Vagina (tissue), 2 donors: ENCODE data around the gene NYAP2. TPM values are rescaled to one million over a fixed set of nuclear protein-coding genes. Genes with fewer than 3 reads are reported as not detected.

ENCODE experiments used
- DNase-seq, 2 donors: peaks; one replicate each; pipeline ENCODE4 v3.0.0-alpha.2; 2017; ENCODE audit errors: extremely low spot score in 2 of 2
- H3K27ac ChIP-seq: fragments of 200-600 bp; sonication (generic); one replicate; pipeline ENCODE4 v1.5.1; 2019
- H3K27me3 ChIP-seq: fragments of 200-600 bp; sonication (generic); one replicate; pipeline ENCODE4 v1.5.1; 2019
- H3K36me3 ChIP-seq, 2 donors: fragments of 200-600 bp; sonication (generic); one replicate each; pipeline ENCODE4 v1.5.1; 2017 to 2019
- H3K4me1 ChIP-seq: fragments of 200-600 bp; sonication (generic); one replicate; pipeline ENCODE4 v1.5.1; 2019
- H3K4me3 ChIP-seq, 2 donors: fragments of 200-600 bp; sonication (generic); 1 replicate in 1 of 2; 2 replicates in 1 of 2; pipeline ENCODE4 v1.5.1; 2016 to 2019
- H3K9me3 ChIP-seq: fragments of 200-600 bp; sonication (generic); one replicate; pipeline ENCODE4 v1.5.1; 2019
- POLR2A ChIP-seq, 2 donors: fragments of 450-650 bp; IDR thresholded peaks; one replicate each; pipeline ENCODE4 v1.6.1; 2017; ENCODE audit warnings: antibody characterized with exemption in 2 of 2, mild to moderate bottlenecking in 2 of 2, moderate library complexity in 2 of 2
- POLR2AphosphoS5 ChIP-seq, 2 donors: sonication (generic); formaldehyde crosslinking; IDR thresholded peaks; one replicate each; pipeline ENCODE4 v1.9.0; 2017; ENCODE audit warnings: antibody characterized with exemption in 2 of 2, mild to moderate bottlenecking in 2 of 2, low read depth in 1 of 2; ENCODE audit not compliant: insufficient read depth in 1 of 2
- intact Hi-C: fragments of 100-400 bp; cut with DNase I; formaldehyde crosslinking; loops from one replicate; pipeline ENCODE4 v1.15.1; 2023
- total RNA-seq: library from RNA; depleted of rRNA; stranded (reverse); fragments of >200 nt; gene quantifications from one replicate; pipeline ENCODE4 v1.2.3, GENCODE V29; 2016
- TF ChIP-seq, protein P1 (sequence below), 3 experiments: fragments of 450-650 bp in 2 of 3; fragments of 200-600 bp in 1 of 3; sonication (generic) in 1 of 3; IDR thresholded peaks; one replicate each; pipeline ENCODE4 v1.5.1; 2017 to 2019; ENCODE audit warnings: antibody characterized with exemption in 3 of 3, mild to moderate bottlenecking in 2 of 3, moderate library complexity in 2 of 3

NYAP2 gene
- total RNA-seq, 1 donor from 2014 or later: 0.25 TPM

DNA sequence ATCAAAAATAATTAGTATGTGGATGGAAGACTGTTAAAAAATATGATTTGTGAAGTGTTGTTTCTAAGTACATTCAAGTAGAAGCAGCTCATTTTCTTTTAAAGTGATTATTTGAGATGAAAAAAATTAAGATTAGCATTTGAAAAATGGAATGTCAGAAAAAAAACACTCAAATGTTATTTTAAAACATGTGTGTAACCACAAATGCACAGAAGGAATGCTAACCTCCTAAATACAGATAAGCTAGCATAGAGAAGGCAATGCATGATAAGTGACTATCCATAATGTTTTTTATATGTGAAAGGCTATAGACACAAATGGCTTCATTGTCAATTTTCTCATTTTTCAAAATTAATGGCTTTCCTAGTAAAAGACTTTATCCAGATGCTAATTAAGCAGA, 198.9 kb downstream of the NYAP2 start:
- Histone ChIP-seq H3K36me3 (no peaks in the 10 kb centered on the region), H3K4me3 (no peak overlapping the region), H3K4me1 (no peaks in the 10 kb centered on the region), H3K27ac (no peak overlapping the region), H3K27me3 (no peaks in the 10 kb centered on the region), H3K9me3 (no peaks in the 10 kb centered on the region)
- no peak for DNase-seq
- no peak for TF ChIP-seq POLR2AphosphoS5 (IDR thresholded peaks at IDR 0.05; ENCODE audit: insufficient read depth in 1 of 2, low read depth in 1 of 2)
- TF ChIP-seq, protein P1, sequence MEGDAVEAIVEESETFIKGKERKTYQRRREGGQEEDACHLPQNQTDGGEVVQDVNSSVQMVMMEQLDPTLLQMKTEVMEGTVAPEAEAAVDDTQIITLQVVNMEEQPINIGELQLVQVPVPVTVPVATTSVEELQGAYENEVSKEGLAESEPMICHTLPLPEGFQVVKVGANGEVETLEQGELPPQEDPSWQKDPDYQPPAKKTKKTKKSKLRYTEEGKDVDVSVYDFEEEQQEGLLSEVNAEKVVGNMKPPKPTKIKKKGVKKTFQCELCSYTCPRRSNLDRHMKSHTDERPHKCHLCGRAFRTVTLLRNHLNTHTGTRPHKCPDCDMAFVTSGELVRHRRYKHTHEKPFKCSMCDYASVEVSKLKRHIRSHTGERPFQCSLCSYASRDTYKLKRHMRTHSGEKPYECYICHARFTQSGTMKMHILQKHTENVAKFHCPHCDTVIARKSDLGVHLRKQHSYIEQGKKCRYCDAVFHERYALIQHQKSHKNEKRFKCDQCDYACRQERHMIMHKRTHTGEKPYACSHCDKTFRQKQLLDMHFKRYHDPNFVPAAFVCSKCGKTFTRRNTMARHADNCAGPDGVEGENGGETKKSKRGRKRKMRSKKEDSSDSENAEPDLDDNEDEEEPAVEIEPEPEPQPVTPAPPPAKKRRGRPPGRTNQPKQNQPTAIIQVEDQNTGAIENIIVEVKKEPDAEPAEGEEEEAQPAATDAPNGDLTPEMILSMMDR (IDR thresholded peaks at IDR 0.05): no peak
- no peak for TF ChIP-seq POLR2A (IDR thresholded peaks at IDR 0.05)
- intact Hi-C loops: no loop called here

GRCh38 chr2:225598897-225599296, 199.4 kb downstream of the NYAP2 start:
- intact Hi-C loops: no loop called here
- TF ChIP-seq, protein P1 (IDR thresholded peaks at IDR 0.05): no peak
- no peak for TF ChIP-seq POLR2A (IDR thresholded peaks at IDR 0.05)
- TF ChIP-seq POLR2AphosphoS5 (IDR thresholded peaks at IDR 0.05; ENCODE audit: insufficient read depth in 1 of 2, low read depth in 1 of 2): no peak
- no peak overlapping the region for H3K4me3 ChIP-seq
- no peaks in the 10 kb centered on the region for H3K36me3 ChIP-seq
- H3K9me3 ChIP-seq: no peaks in the 10 kb centered on the region
- no peaks in the 10 kb centered on the region for H3K4me1 ChIP-seq
- no peaks in the 10 kb centered on the region for H3K27me3 ChIP-seq
- H3K27ac ChIP-seq: no peak overlapping the region
- DNase-seq: no peak

- Histone ChIP-seq H3K27me3 (no peaks in the 10 kb centered on the region), H3K9me3 (no peaks in the 10 kb centered on the region), H3K27ac (no peak overlapping the region), H3K36me3 (no peaks in the 10 kb centered on the region), H3K4me1 (no peaks in the 10 kb centered on the region), H3K4me3 (no peak overlapping the region)
- no peak for TF ChIP-seq POLR2A (IDR thresholded peaks at IDR 0.05)
- no peak for TF ChIP-seq POLR2AphosphoS5 (IDR thresholded peaks at IDR 0.05; ENCODE audit: insufficient read depth in 1 of 2, low read depth in 1 of 2)
- TF ChIP-seq, protein P1 (IDR thresholded peaks at IDR 0.05): no peak
- intact Hi-C loops: no loop called here
- DNase-seq: no peak
Measured at GRCh38 chr2:225599856-225600255, 200.3 kb downstream of the NYAP2 start.

DNA sequence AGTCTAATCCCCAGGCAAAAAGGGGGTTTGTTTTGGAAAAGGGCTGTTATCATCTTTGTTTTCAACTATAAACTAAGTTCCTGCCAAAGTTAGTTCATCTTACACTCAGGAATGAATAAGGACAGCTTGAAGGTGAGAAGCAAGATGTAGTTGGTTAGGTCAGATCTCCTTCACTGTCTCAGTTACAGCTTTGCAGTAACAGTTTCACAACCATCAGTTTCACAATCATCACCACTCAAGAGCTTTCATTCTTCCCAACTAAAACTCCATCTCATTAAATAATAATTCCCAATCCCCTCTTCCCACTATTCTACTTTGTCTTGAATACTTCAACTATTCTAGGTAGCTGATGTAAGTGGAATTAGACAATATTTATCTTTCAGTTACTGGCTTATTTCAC, 200.9 kb downstream of the NYAP2 start:
- Histone ChIP-seq H3K4me3 (no peak overlapping the region), H3K36me3 (no peaks in the 10 kb centered on the region), H3K4me1 (no peaks in the 10 kb centered on the region), H3K27ac (no peak overlapping the region), H3K27me3 (no peaks in the 10 kb centered on the region), H3K9me3 (no peaks in the 10 kb centered on the region)
- intact Hi-C loops: no loop called here
- DNase-seq: no peak
- TF ChIP-seq, protein P1 (IDR thresholded peaks at IDR 0.05): no peak

DNA sequence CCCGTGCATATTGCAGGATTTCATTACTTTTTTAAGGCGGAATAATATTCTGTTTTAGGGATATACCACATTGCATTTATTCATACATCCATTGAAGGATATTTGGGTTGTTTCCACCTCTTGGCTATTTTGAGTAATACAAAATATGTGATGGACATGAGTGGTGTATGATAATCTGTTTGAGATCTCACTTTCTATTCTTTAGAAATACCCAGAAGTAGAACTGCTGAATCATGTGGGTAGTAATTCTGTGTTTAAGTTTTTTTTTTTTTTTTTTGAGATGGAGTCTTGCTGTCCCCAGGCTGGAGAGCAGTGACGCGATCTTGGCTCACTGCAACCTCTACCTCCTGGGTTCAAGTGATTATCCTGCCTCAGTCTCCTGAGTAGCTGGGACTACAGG, 201.4 kb downstream of the NYAP2 start:
- no peaks in the 10 kb centered on the region for H3K4me1 ChIP-seq
- H3K27me3 ChIP-seq: no peaks in the 10 kb centered on the region
- no peak overlapping the region for H3K4me3 ChIP-seq
- H3K9me3 ChIP-seq: no peaks in the 10 kb centered on the region
- H3K27ac ChIP-seq: no peak overlapping the region
- TF ChIP-seq, protein P1 (IDR thresholded peaks at IDR 0.05): no peak
- TF ChIP-seq POLR2A (IDR thresholded peaks at IDR 0.05) (no peak), POLR2AphosphoS5 (IDR thresholded peaks at IDR 0.05; ENCODE audit: insufficient read depth in 1 of 2, low read depth in 1 of 2) (no peak)
- intact Hi-C loops: no loop called here
- no peaks in the 10 kb centered on the region for H3K36me3 ChIP-seq
- DNase-seq: no peak
